Head of caudate nucleus (tissue), 42 donors: ENCODE data around the gene AACS.
A peak's percentile ranks its signal among the peaks of the same experiment; 100 is the strongest.
"Not testable (repeated sequence)": the region's sequence is repeated elsewhere in the genome, so short reads cannot be mapped to it uniquely, and the experiment has no call there.

Source experiments
- DNase-seq, 42 donors: peaks; one replicate each; pipeline versions ENCODE4 v3.0.0 to v3.0.0-alpha.2; 2020 to 2021; ENCODE audit warnings: mixed read lengths in 7 of 42
- intact Hi-C: fragments of 100-400 bp; cut with DNase I; formaldehyde crosslinking; loops from one replicate; pipeline ENCODE4 v1.15.0; 2022

AACS gene

GRCh38 chr12:125088199-125088598 is 23.0 kb downstream of the AACS start:
- intact Hi-C loops, DNase-seq: not testable (repeated sequence)

GRCh38 chr12:125089083-125089482 is 23.8 kb downstream of the AACS start:
- intact Hi-C loops: no loop called here
- DNase-seq: no peak

GRCh38 chr12:125089626-125090025 is 24.4 kb downstream of the AACS start:
- intact Hi-C loops: no loop called here
- no peak for DNase-seq

GRCh38 chr12:125090437-125090836 is 25.2 kb downstream of the AACS start:
- intact Hi-C loops: no loop called here
- no peak for DNase-seq

DNA sequence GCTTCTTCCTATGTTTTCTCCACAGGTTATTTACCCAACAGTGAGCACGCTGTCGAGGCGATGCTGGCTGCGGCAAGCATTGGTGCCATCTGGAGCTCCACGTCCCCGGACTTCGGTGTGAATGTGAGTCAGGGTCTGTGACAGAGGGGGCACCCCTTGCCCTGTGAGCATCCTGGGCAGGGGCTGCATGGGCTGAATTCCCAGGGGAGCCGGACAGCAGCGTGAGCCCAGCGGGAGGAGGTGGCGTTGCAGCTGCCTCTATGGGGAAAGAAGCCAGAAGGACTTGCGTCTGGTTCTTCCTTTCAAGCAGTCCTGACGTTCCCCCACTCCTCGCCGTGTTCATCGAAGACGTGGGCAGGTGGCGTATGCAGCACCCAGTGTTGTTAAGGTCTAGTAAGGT is 26.2 kb downstream of the AACS start:
- no peak for DNase-seq
- intact Hi-C loops: no loop called here

- no peak for DNase-seq
- intact Hi-C loops: no loop called here
These were observed 27.1 kb downstream of the AACS start for GRCh38 chr12:125092108-125092871.

GRCh38 chr12:125092872-125093680 is 27.8 kb downstream of the AACS start:
- intact Hi-C loops: no loop called here
- peak; percentile 23 to 79 (median 53) for DNase-seq

DNA sequence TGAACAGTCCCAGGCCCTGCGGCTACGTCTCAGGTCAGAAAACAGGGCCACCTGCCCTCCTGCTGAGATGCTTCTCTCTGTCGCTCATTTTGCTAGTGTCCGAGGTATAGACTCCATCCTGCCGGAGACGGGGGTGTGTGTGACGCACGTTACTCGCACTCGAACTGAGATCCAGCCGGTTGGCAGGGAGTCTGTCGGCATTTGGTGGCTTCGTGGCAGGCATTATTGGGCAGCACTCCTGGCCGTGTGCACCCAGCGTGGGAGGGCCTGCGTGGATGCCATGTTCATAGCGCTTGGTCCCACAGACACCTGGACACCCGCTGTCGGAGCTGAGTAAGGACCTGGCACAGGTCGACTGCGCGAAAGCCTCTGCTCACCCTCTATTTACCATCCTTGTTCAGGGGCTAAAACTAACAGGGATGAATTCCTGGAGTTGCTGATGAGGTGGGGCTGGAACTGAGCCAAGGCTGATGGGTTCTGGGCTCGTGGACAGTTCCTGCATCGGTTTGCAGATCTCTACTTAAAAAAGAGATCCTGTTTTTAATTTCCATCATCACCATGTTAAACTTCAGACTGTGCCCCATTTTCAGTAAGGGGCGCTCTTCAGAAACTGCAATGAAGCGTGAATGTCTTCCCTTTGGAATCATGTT is 28.6 kb downstream of the AACS start:
- peak in 1 of 42 donors; percentile 45 for DNase-seq

DNA sequence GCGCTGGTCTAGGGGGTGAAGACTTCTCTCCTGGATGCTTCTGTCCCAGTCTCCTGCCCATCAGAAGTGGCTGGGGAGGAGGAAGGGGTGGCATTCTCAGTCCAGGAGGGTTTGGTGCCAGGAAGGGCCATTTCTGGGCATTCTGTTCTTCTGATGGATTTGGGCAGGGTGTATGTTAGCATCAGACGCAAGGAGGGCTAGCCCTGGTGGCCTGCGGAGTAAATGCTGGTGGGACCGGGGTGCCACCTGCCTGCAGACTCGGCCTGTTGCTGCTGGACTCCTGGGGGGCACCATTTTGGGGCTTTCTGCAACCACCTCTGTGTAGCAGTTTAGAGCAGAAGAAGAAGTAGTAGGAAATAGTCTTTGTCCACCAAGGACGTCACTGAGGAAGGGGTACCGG is 31.7 kb downstream of the AACS start:
- DNase-seq: no peak
- intact Hi-C loops: no loop called here

More for the DNA sequence above, 28.6 kb downstream of the AACS start:
- intact Hi-C loops: no loop called here

DNA sequence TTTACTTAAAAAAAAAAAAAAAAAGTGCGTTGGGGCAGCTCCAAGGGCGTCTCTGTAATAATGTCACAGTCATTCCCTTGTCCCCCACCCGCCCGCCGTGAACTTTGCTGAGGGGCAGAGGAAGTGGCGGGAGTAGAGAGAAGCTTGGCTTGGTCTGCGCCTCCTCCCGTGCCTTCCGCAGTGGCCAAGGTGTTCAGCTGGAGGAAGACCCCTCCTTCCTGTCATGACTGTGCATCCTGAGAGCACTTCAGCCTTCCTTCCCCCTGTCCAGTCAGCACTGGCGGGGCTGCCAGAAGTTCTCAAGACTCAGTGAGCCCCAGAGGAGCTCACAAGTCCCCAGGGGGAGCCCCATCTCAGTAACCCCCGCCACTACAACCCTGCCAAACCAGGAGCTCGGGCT is 32.2 kb downstream of the AACS start:
- intact Hi-C loops: no loop called here
- DNase-seq: no peak

DNA sequence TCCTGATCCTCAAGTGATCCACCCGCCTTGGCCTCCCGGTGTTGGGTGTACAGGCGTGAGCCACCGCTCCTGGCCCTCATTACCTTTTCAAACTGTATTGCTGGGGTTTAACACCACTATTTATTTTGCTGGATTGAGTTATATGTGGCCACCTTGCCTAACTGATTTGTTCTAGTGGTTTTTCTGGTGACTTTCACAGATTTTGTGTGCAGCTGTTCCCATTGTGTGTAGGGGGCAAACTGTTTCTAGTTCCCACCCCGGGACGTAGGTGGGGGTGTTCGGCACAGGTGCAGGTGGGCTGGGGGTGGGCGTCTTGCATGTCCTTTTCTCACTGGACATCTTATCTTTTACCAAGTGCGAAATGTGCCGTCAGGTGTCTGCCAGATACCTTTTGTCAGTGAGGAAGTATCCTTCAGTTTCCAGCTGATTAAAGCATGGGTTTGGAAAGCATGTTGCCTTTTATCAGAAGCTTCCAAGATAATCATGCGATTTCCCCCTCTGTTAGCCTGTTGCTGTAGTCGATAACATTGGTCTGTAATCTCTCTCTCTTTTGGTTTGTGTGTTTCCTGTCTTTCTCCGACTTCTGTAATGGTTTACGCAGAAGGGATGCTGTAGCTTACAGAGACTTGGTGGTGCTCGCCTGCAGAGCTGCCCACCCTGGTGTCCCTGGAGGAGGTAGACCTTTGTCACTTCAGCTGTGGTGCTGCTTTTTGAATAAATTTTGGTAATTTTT is 33.6 kb downstream of the AACS start:
- intact Hi-C loops: no loop called here

DNA sequence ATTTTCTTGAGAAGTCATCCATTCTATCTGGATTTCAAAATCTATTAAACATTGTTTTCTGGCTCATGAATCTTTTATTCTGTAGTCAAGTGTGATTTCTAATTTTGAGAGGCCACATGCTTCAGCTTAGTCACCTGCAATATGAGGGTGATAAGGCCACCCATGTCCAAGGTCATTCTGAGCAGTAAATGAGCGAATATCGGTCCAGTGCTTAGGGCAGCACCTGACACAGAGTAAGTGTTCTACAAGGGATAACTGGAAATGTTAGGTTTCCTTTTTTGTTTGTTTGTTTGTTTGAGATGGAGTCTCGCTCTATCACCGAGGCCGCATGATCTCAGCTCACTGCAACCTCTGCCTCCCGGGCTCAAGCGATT is 34.2 kb downstream of the AACS start:
- intact Hi-C loops: no loop called here
- DNase-seq: no peak

More for the DNA sequence above, 33.6 kb downstream of the AACS start:
- no peak for DNase-seq

DNA sequence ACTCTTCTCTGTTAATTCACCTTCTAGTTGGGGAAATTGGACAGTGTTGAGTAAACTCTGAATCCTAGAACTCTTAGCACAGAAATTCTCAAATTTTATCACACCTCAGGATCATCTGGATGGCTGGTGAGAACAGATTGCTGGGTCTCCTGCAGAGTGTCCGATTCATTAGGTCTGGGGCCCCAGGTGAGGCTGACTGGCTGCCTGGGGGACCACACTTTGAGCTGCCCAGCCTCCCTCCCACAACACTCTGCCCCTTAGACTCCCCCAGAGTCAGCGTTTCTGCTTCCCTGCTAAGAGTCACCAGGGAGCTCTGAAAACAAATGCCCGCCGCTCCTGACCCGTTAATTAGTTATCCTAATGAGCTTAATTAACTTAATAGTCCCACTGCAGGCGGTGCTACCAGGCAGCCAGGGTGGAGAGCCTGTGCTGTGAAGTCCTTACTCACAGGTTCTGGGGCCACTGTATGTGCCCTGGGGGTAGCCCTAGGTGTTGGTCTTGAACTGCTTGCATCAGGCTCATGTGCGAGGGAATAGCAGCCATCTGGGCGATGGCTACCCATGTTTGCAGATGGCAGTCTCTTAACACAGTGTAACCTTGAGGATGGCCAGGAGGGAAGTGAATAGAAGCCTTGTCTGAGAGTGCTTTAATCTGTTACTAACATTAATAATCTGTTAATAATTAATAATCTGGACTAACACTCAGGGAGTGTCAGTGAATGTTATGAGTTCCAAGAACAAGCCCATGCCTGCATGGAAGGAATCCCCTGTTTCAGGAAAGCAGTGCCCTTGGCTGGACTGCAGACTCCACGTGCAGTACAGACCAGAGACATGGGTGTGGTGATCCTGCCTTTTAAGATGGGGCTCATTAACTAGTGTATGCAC is 35.6 kb downstream of the AACS start:
- intact Hi-C loops: no loop called here
- no peak for DNase-seq

- intact Hi-C loops: no loop called here
- peak in 1 of 42 donors; percentile 17 for DNase-seq
These were observed 39.7 kb downstream of the AACS start for GRCh38 chr12:125104982-125105381.

GRCh38 chr12:125105600-125105999 is 40.4 kb downstream of the AACS start:
- intact Hi-C loops: no loop called here
- no peak for DNase-seq

DNA sequence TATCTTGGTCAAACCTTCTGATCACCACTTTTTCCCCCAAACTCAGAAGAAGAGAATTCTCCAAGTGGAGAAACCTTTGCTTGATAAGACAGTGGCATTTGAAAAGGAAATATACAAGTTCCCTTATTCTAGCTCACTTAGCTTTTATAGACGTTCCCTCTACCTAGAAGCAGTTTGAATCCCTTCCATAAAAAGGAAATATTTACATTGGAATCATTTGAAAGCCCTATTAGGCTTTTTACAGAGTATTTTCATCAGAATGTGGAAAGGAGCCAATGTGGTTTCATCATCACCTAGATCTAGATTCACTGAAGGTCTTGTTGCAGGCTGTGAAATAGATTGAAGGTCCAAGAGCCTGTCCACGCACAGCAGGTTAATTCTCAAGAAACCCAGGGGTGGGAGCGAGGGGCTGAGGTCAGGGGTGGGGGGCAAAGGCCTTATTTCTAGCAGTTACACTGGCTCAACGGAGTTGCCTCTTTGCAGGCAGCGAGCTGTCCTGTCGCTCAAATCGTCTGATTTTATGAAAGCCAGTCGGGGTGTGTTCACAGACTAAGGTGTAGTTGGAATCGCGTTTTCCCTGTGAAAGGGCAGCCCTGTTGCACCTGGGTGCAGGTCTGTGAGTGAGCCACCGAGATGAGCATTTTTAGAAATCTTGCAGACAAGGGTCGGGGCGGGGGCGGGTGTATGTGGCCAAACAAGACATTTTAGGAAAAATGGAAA is 45.6 kb downstream of the AACS start:
- intact Hi-C loops: no loop called here
- DNase-seq: no peak

DNA sequence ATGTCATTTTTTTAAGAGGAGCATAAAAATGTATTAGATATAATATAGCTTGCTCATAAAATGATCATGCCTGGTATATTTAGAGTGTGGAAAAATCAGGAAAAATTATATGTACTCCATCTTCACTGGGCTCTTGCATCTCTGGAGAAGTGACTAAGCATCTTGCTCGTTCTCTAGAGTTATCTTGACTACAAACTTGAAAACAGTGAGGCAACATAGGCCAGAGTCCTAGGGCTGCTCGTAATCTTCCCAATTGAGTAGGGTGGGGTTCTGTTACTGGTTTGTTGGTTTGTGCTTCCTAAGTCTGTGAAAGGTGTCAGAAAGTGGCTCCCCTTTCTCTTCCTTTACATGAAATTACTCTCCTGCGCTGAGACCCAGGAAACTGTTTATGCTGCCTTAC is 46.2 kb downstream of the AACS start:
- no peak for DNase-seq

DNA sequence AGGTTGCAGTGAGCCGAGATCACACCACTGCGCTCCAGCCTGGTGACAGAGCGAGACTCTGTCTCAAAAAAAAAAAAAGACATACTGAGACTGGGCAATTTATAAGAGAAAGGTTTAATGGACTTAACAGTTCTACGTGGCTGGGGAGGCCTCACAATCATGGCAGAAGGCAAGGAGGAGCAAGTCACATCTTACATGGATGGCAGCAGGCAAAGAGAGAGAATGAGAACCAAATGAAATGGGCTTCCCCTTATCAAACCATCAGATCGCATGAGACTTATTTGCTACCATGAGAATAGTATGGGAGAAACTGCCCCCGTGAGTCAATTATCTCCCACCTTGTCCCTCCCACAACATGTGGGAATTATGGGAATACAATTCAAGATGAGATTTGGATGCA is 47.4 kb downstream of the AACS start:
- intact Hi-C loops, DNase-seq: not testable (repeated sequence)

More for the DNA sequence above, 46.2 kb downstream of the AACS start:
- intact Hi-C loops: no loop called here
